H9 (cell line): Measurements from ENCODE around the gene SENP8. TPM values are rescaled to one million over a fixed set of nuclear protein-coding genes. Genes with fewer than 3 reads are reported as not detected.

Experiments used
- DNase-seq: peaks from one replicate; pipeline ENCODE4 v3.0.0-alpha.2; 2017
- H2AFZ ChIP-seq: one replicate; pipeline ENCODE4 v1.6.1; 2013; ENCODE audit warnings: mild to moderate bottlenecking, low read length, control low read depth, moderate library complexity
- H2AK5ac ChIP-seq: 2 replicates; pipeline ENCODE4 v1.6.1; 2013; ENCODE audit warnings: low read length, control low read depth, mixed read lengths; ENCODE audit not compliant: insufficient read length
- H2BK120ac ChIP-seq: one replicate; pipeline ENCODE4 v1.6.1; 2013; ENCODE audit warnings: low read depth, mild to moderate bottlenecking, low read length, control low read depth, inconsistent platforms; ENCODE audit not compliant: poor library complexity, severe bottlenecking
- H2BK12ac ChIP-seq: 2 replicates; pipeline ENCODE4 v1.6.1; 2013; ENCODE audit warnings: low read length, control low read depth, mixed read lengths, low read depth; ENCODE audit not compliant: insufficient read length
- H2BK15ac ChIP-seq: 2 replicates; pipeline ENCODE4 v1.6.1; 2013; ENCODE audit warnings: low read depth, low read length, control low read depth
- H2BK20ac ChIP-seq: one replicate; pipeline ENCODE4 v1.6.1; 2013; ENCODE audit warnings: low read depth, mild to moderate bottlenecking, low read length, control low read depth, inconsistent platforms; ENCODE audit not compliant: poor library complexity, severe bottlenecking
- H2BK5ac ChIP-seq: 2 replicates; pipeline ENCODE4 v1.6.1; 2013; ENCODE audit warnings: low read length, control low read depth, mixed read lengths; ENCODE audit not compliant: insufficient read length
- H3K14ac ChIP-seq: 2 replicates; pipeline ENCODE4 v1.6.1; 2013; ENCODE audit warnings: low read length, control low read depth; ENCODE audit not compliant: insufficient read depth
- H3K18ac ChIP-seq: 2 replicates; pipeline ENCODE4 v1.6.1; 2013; ENCODE audit warnings: low read depth, mild to moderate bottlenecking, mixed read lengths, low read length, control low read depth; ENCODE audit not compliant: insufficient read length
- H3K23ac ChIP-seq: 2 replicates; pipeline ENCODE4 v1.6.1; 2013; ENCODE audit warnings: low read length, control low read depth, mixed read lengths, low read depth; ENCODE audit not compliant: insufficient read length
- H3K23me2 ChIP-seq: 2 replicates; pipeline ENCODE4 v1.6.1; 2013; ENCODE audit warnings: low read depth, mild to moderate bottlenecking, mixed read lengths, low read length, control low read depth; ENCODE audit not compliant: insufficient read length, poor library complexity, severe bottlenecking
- H3K27ac ChIP-seq: 2 replicates; pipeline ENCODE4 v1.5.1; 2013; ENCODE audit warnings: low read length, control low read depth, mixed read lengths, low read depth; ENCODE audit not compliant: insufficient read length
- H3K27me3 ChIP-seq: 2 replicates; pipeline ENCODE4 v1.6.1; 2013; ENCODE audit warnings: low read length, control low read depth, inconsistent platforms; ENCODE audit not compliant: insufficient read depth
- H3K4ac ChIP-seq: 2 replicates; pipeline ENCODE4 v1.6.1; 2013; ENCODE audit warnings: low read depth, mild to moderate bottlenecking, control low read depth, inconsistent platforms, low read length, moderate library complexity
- H3K4me1 ChIP-seq: 2 replicates; pipeline ENCODE4 v1.6.1; 2013; ENCODE audit warnings: low read length, control low read depth, inconsistent platforms; ENCODE audit not compliant: insufficient read depth
- H3K4me2 ChIP-seq: 2 replicates; pipeline ENCODE4 v1.6.1; 2013; ENCODE audit warnings: low read length, control low read depth, mixed read lengths; ENCODE audit not compliant: insufficient read length, insufficient read depth
- H3K56ac ChIP-seq: 2 replicates; pipeline ENCODE4 v1.6.1; 2013; ENCODE audit warnings: low read depth, mild to moderate bottlenecking, mixed read lengths, low read length, control low read depth; ENCODE audit not compliant: insufficient read length
- H3K79me1 ChIP-seq: 2 replicates; pipeline ENCODE4 v1.6.1; 2013; ENCODE audit warnings: low read depth, mild to moderate bottlenecking, moderate library complexity, low read length, control low read depth, inconsistent platforms; ENCODE audit not compliant: insufficient read depth, poor library complexity, severe bottlenecking
- H3K79me2 ChIP-seq: 2 replicates; pipeline ENCODE4 v1.6.1; 2013; ENCODE audit warnings: low read length, control low read depth, inconsistent platforms; ENCODE audit not compliant: insufficient read depth
- H3K9ac ChIP-seq: 2 replicates; pipeline ENCODE4 v1.6.1; 2013; ENCODE audit warnings: low read length, control low read depth, mixed read lengths; ENCODE audit not compliant: insufficient read length; ENCODE audit errors: extremely low read depth
- H3K9me3 ChIP-seq: one replicate; pipeline ENCODE4 v1.6.1; 2013; ENCODE audit warnings: low read depth, low read length, inconsistent platforms; ENCODE audit not compliant: control insufficient read depth
- H3T11ph ChIP-seq: one replicate; pipeline ENCODE4 v1.6.1; 2013; ENCODE audit warnings: mild to moderate bottlenecking, low read length, control low read depth, inconsistent platforms
- H4K20me1 ChIP-seq: one replicate; pipeline ENCODE4 v1.6.1; 2013; ENCODE audit not compliant: control insufficient read depth, insufficient read length, insufficient read depth
- H4K5ac ChIP-seq: 2 replicates; pipeline ENCODE4 v1.6.1; 2013; ENCODE audit warnings: low read depth, mild to moderate bottlenecking, mixed read lengths, low read length, control low read depth; ENCODE audit not compliant: insufficient read length
- H4K8ac ChIP-seq: replicated peaks from 2 replicates; pipeline ENCODE4 v1.6.1; 2013; ENCODE audit warnings: low read length, control low read depth, mixed read lengths, low read depth; ENCODE audit not compliant: insufficient read length
- H4K91ac ChIP-seq: 2 replicates; pipeline ENCODE4 v1.6.1; 2013; ENCODE audit warnings: low read depth, mild to moderate bottlenecking, moderate library complexity, mixed read lengths, low read length, control low read depth; ENCODE audit not compliant: insufficient read length
- H3K27ac Mint-ChIP-seq, 3 experiments: 2 replicates in 2 of 3; 3 replicates in 1 of 3; pipeline ENCODE4 v1.8.0; 2020 to 2021; ENCODE audit warnings: mixed read lengths in 3 of 3, mild to moderate bottlenecking in 1 of 3, moderate library complexity in 1 of 3
- H3K27me3 Mint-ChIP-seq: 2 replicates; pipeline ENCODE4 v1.8.0; 2021; ENCODE audit warnings: low read depth, mild to moderate bottlenecking, moderate library complexity, mixed read lengths
- H3K36me3 Mint-ChIP-seq, 3 experiments: 2 replicates in 2 of 3; 3 replicates in 1 of 3; pipeline ENCODE4 v1.8.0; 2020 to 2021; ENCODE audit warnings: low read depth in 3 of 3, mixed read lengths in 3 of 3; ENCODE audit not compliant: insufficient read depth in 1 of 3
- H3K4me1 Mint-ChIP-seq, 2 experiments: 2 replicates each; pipeline ENCODE4 v1.8.0; 2020; ENCODE audit warnings: mixed read lengths in 2 of 2
- H3K4me3 Mint-ChIP-seq, 2 experiments: 2 replicates in 1 of 2; 3 replicates in 1 of 2; pipeline ENCODE4 v1.8.0; 2020 to 2021; ENCODE audit warnings: mild to moderate bottlenecking in 2 of 2, mixed read lengths in 2 of 2, moderate library complexity in 1 of 2
- H3K9me3 Mint-ChIP-seq, 2 experiments: 2 replicates in 1 of 2; 3 replicates in 1 of 2; pipeline ENCODE4 v1.8.0; 2020; ENCODE audit warnings: mild to moderate bottlenecking in 2 of 2, mixed read lengths in 2 of 2, moderate library complexity in 1 of 2
- WGBS: extraction: QIAGEN DNeasy Blood & Tissue Kit; methylation state at CpG from one replicate; pipeline ENCODE4 v1.1.7; 2013; ENCODE audit warnings: missing lambda C conversion rate, low lambda C conversion rate, mixed read lengths; ENCODE audit not compliant: insufficient read length; ENCODE audit errors: extremely low coverage; 5-methylcytosine and 5-hydroxymethylcytosine counted together
- total RNA-seq: library from RNA; stranded (reverse); gene quantifications from 2 replicates; pipeline ENCODE4 v1.2.1, GENCODE V29; 2021
- TF ChIP-seq, protein P1 (sequence below): fragments of 200-600 bp; sonication (generic); conservative IDR thresholded peaks from 3 replicates; pipeline ENCODE4 v1.8.0; 2021; ENCODE audit warnings: antibody characterized with exemption, mild to moderate bottlenecking

SENP8 gene
- total RNA-seq, 1 experiment from 2014 or later, result 4.8 TPM

DNA sequence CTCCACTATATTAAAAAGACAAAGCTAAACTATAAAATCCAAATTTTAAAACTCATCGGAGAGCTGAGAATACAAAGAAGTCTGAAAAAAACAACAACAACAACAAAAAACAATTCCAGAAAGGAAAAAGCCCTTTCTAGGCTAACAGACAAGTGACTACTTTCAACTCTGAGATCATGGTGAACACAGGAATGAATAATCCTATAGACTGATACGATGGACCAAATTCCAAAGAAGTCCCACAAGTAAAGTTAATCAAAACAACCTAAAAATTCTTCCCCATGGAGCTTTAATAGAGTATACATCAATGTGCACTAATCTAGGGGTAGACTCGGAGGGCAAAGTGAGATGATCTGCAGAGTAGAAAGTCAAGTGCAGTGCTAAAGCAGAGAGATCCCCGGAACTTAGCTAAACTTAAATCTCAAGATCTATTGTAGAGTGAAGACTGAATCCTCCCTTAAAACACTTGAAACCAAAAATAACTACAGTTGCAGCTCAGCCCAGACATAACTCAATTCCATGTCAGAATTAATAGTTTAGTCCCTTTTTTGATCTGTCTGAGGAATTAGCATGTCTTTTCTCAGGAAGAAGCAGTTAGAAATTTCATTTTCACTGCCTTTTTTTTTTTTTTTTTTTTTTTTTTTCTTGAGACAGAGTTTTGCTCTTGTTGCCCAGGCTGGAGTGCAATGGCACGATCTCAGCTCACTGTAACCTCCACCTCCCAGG is 43.7 kb upstream of the SENP8 start:
- no peaks in the 10 kb centered on the region for H3K9me3 Mint-ChIP-seq
- Histone ChIP-seq H3K9ac (no peak overlapping the region), H2AK5ac (no peak overlapping the region), H2AFZ (no peak overlapping the region), H2BK12ac (no peak overlapping the region), H3K79me2 (no peaks in the 10 kb centered on the region), H3K9me3 (no peaks in the 10 kb centered on the region), H3K79me1 (no peaks in the 10 kb centered on the region), H4K20me1 (no peaks in the 10 kb centered on the region), H3K23me2 (no peaks in the 10 kb centered on the region), H4K5ac (no peak overlapping the region), H3T11ph (no peak overlapping the region), H3K27ac (no peak overlapping the region), H3K23ac (no peak overlapping the region), H2BK15ac (no peak overlapping the region), H3K27me3 (no peaks in the 10 kb centered on the region), H3K14ac (no peak overlapping the region), H3K56ac (no peak overlapping the region), H2BK5ac (no peak overlapping the region), H3K18ac (no peak overlapping the region), H4K8ac (no peak overlapping the region), H3K4ac (no peak overlapping the region), H2BK120ac (no peak overlapping the region), H3K4me1 (no peaks in the 10 kb centered on the region), H2BK20ac (no peak overlapping the region), H3K4me2 (no peak overlapping the region), H4K91ac (no peak overlapping the region)
- no peak for DNase-seq
- no peak overlapping the region for H3K4me3 Mint-ChIP-seq
- H3K27me3 Mint-ChIP-seq, result no peaks in the 10 kb centered on the region
- no peaks in the 10 kb centered on the region for H3K4me1 Mint-ChIP-seq
- no peaks in the 10 kb centered on the region for H3K36me3 Mint-ChIP-seq
- TF ChIP-seq, protein P1, sequence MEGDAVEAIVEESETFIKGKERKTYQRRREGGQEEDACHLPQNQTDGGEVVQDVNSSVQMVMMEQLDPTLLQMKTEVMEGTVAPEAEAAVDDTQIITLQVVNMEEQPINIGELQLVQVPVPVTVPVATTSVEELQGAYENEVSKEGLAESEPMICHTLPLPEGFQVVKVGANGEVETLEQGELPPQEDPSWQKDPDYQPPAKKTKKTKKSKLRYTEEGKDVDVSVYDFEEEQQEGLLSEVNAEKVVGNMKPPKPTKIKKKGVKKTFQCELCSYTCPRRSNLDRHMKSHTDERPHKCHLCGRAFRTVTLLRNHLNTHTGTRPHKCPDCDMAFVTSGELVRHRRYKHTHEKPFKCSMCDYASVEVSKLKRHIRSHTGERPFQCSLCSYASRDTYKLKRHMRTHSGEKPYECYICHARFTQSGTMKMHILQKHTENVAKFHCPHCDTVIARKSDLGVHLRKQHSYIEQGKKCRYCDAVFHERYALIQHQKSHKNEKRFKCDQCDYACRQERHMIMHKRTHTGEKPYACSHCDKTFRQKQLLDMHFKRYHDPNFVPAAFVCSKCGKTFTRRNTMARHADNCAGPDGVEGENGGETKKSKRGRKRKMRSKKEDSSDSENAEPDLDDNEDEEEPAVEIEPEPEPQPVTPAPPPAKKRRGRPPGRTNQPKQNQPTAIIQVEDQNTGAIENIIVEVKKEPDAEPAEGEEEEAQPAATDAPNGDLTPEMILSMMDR, result no peak
- no CpG with 5 or more reads among the region's 5 CpGs for WGBS
- H3K27ac Mint-ChIP-seq, result no peak overlapping the region
